BLaER1 treated with 17β-estradiol and CSF1 and Interleukin-3, amounts not matched to agents 10 nM and 100 nM (cell line): Measurements from ENCODE around the gene DUOXA1.

Experiments
- H3K27ac ChIP-seq, 11 experiments: shearing (Covaris generic); formaldehyde crosslinking; 2 replicates each; pipeline ENCODE4 v1.8.1; 2022
- H3K27me3 ChIP-seq, 11 experiments: shearing (Covaris generic); formaldehyde crosslinking; 2 replicates each; pipeline ENCODE4 v1.8.1; 2022
- H3K36me3 ChIP-seq, 11 experiments: shearing (Covaris generic); formaldehyde crosslinking; 2 replicates each; pipeline ENCODE4 v1.8.1; 2022
- H3K4me1 ChIP-seq, 10 experiments: shearing (Covaris generic); formaldehyde crosslinking; 2 replicates each; pipeline ENCODE4 v1.8.1; 2022
- H3K4me2 ChIP-seq, 11 experiments: shearing (Covaris generic); formaldehyde crosslinking; 2 replicates each; pipeline ENCODE4 v1.8.1; 2022
- H3K4me3 ChIP-seq, 10 experiments: shearing (Covaris generic); formaldehyde crosslinking; 2 replicates each; pipeline ENCODE4 v1.8.1; 2022
- H3K9ac ChIP-seq, 11 experiments: shearing (Covaris generic); formaldehyde crosslinking; 2 replicates each; pipeline ENCODE4 v1.8.1; 2022
- H3K9me3 ChIP-seq, 11 experiments: shearing (Covaris generic); formaldehyde crosslinking; replicated peaks in 1 of 11; 2 replicates each; pipeline ENCODE4 v1.8.1; 2022
- H4K20me1 ChIP-seq, 11 experiments: shearing (Covaris generic); formaldehyde crosslinking; 2 replicates each; pipeline ENCODE4 v1.8.1; 2022
- Cebpa-rat ChIP-seq, 11 experiments: shearing (Covaris generic); IDR thresholded peaks; 2 replicates each; pipeline ENCODE4 v1.8.1; 2022

The DUOXA1 gene

DNA sequence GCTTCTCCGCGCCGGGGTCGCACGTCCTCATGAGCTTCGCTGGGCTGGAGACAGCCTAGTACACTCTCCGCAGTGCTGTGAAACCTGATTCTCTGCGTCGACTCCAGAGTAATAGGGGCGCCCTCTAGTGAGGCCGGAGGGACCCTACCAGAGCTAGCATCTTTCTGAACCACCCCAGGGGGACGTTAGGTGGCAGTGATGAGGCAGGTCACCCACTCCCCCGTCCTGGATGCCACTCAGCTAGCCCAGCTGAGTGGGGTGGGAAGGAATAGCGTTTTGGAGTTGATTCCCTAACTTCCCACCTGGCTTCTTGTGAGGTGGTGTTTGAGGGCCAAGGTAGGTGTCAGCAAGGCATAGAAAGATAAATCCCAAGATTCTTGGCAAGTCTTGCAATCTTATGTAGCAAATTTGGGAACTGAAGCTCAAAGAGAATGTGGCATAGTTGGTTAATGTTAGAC lies 11.5 kb downstream of the DUOXA1 start:
- H3K36me3 ChIP-seq, result no peaks in the 10 kb centered on the region
- peaks cover 5 to 17% (median 11%) of the 10 kb centered on the region in 11 experiments; a peak in 21 of 22 replicates for H3K9me3 ChIP-seq
- peaks cover 48 to 49% (median 48%) of the 10 kb centered on the region in 11 experiments for H3K27me3 ChIP-seq
- H3K4me1 ChIP-seq, result peaks cover 0 to 18% (median 7%) of the 10 kb centered on the region in 10 experiments; a peak in 9 of 20 replicates
- H3K4me3 ChIP-seq, result no peak overlapping the region
- H3K4me2 ChIP-seq, result peak overlapping the region in 9 of 11 experiments; percentile 5 to 51 (median 39); a peak in 9 of 22 replicates
- no peak overlapping the region for H3K27ac ChIP-seq
- H3K9ac ChIP-seq, result no peak overlapping the region
- H4K20me1 ChIP-seq, result 0 out of 22 replicates have a peak, but pooled peaks cover 0 to 7% (median 0%) of the 10 kb centered on the region in 11 experiments
- TF ChIP-seq Cebpa-rat (IDR thresholded peaks at IDR 0.05), result no peak

DNA sequence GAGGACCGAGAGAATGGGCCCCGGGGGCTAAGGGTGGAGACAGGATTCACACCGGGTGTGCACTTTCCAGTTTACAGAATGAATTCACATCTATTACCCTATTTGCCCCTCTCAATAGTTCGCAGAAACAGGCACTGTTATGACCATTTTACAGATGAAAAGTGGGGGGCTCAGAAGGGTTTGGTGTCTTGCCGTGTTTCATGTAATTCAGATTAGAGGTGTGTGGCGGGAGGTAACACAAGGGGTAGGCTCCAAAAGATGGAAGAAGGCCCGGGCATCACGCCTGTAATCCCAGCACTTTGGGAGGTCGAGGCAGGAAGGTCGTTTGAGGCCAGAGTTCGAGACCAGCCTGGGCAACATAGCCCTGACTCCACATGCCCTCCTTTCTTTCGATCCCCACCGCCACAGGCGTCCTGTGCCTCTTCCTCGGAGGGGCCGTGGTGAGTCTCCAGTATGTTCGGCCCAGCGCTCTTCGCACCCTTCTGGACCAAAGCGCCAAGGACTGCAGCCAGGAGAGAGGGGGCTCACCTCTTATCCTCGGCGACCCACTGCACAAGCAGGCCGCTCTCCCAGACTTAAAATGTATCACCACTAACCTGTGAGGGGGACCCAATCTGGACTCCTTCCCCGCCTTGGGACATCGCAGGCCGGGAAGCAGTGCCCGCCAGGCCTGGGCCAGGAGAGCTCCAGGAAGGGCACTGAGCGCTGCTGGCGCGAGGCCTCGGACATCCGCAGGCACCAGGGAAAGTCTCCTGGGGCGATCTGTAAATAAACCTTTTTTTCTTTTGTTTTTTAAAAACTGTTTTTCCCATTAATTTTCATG lies 12.2 kb downstream of the DUOXA1 start:
- Histone ChIP-seq H4K20me1 (0 out of 22 replicates have a peak, but pooled peaks cover 0 to 7% (median 0%) of the 10 kb centered on the region in 11 experiments), H3K27ac (no peak overlapping the region), H3K4me3 (no peak overlapping the region), H3K4me1 (peaks cover 0 to 17% (median 7%) of the 10 kb centered on the region in 10 experiments; a peak in 9 of 20 replicates), H3K36me3 (0 out of 22 replicates have a peak, but pooled peaks cover 0 to 2% (median 0%) of the 10 kb centered on the region in 11 experiments), H3K4me2 (peak overlapping the region in 9 of 11 experiments; percentile 5 to 51 (median 39); a peak in 9 of 22 replicates), H3K27me3 (peaks cover 54 to 56% (median 55%) of the 10 kb centered on the region in 11 experiments), H3K9ac (no peak overlapping the region), H3K9me3 (peaks cover 12 to 24% (median 17%) of the 10 kb centered on the region in 11 experiments)
- no peak for TF ChIP-seq Cebpa-rat (IDR thresholded peaks at IDR 0.05)

DNA sequence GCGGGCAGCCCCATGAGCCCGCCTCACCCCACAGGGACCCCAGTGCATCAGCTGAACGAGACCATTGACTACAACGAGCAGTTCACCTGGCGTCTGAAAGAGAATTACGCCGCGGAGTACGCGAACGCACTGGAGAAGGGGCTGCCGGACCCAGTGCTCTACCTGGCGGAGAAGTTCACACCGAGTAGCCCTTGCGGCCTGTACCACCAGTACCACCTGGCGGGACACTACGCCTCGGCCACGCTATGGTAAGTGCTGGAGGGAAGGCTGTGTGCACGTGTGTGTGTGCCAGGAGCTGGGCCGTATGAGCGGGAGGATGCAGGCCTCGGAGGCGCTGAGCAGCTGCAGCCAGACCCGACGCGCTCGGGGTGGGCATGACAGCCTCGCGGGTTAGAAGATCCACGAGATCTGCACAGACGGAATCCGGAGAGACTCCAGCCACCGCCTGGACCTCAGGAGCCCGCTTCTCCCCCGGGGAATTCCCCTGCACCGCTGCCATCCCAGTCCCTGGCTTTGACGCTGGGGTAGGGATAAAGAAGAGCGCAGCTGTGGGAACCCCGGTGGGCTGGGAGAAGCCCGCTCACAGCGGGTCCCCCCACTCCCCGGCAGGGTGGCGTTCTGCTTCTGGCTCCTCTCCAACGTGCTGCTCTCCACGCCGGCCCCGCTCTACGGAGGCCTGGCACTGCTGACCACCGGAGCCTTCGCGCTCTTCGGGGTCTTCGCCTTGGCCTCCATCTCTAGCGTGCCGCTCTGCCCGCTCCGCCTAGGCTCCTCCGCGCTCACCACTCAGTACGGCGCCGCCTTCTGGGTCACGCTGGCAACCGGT lies 13.0 kb downstream of the DUOXA1 start:
- no peak overlapping the region for H3K9ac ChIP-seq
- peaks cover 0 to 9% (median 4%) of the 10 kb centered on the region in 10 experiments; a peak in 9 of 20 replicates for H3K4me1 ChIP-seq
- 0 out of 22 replicates have a peak, but pooled peaks cover 0 to 2% (median 0%) of the 10 kb centered on the region in 11 experiments for H3K36me3 ChIP-seq
- H3K27me3 ChIP-seq, result peaks cover 62 to 64% (median 63%) of the 10 kb centered on the region in 11 experiments
- H3K4me2 ChIP-seq, result no peak overlapping the region
- peaks cover 20 to 32% (median 25%) of the 10 kb centered on the region in 11 experiments for H3K9me3 ChIP-seq
- no peak for TF ChIP-seq Cebpa-rat (IDR thresholded peaks at IDR 0.05)
- 0 out of 22 replicates have a peak, but pooled peaks cover 0 to 7% (median 0%) of the 10 kb centered on the region in 11 experiments for H4K20me1 ChIP-seq
- no peak overlapping the region for H3K4me3 ChIP-seq
- H3K27ac ChIP-seq, result no peak overlapping the region

DNA sequence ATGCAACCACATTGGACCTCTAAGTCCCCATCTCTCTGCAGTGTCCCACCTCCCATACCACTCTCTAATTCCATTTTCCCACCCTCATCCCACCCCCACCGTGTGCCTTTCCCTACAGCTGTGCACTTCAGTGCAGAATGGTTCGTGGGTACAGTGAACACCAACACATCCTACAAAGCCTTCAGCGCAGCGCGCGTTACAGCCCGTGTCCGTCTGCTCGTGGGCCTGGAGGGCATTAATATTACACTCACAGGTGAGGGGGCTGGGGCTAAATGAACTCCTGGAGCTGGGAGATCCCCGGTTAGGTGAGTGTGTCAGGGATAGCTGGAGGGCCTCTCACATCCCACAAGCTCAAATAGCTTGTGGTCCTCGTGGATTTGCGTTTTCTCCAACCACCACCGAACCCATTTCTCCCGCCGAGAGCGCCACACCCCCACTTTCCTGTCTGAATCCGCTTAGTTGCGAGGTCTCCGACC lies 13.6 kb downstream of the DUOXA1 start:
- Histone ChIP-seq H3K4me1 (peaks cover 0 to 5% (median 0%) of the 10 kb centered on the region in 10 experiments; a peak in 4 of 20 replicates), H3K27ac (no peak overlapping the region), H3K9ac (no peak overlapping the region), H4K20me1 (0 out of 22 replicates have a peak, but pooled peaks cover 0 to 7% (median 0%) of the 10 kb centered on the region in 11 experiments), H3K27me3 (peaks cover 64 to 69% (median 67%) of the 10 kb centered on the region in 11 experiments), H3K4me3 (no peak overlapping the region), H3K36me3 (0 out of 22 replicates have a peak, but pooled peaks cover 0 to 2% (median 0%) of the 10 kb centered on the region in 11 experiments), H3K9me3 (peaks cover 25 to 37% (median 31%) of the 10 kb centered on the region in 11 experiments), H3K4me2 (no peak overlapping the region)
- TF ChIP-seq Cebpa-rat (IDR thresholded peaks at IDR 0.05), result no peak

DNA sequence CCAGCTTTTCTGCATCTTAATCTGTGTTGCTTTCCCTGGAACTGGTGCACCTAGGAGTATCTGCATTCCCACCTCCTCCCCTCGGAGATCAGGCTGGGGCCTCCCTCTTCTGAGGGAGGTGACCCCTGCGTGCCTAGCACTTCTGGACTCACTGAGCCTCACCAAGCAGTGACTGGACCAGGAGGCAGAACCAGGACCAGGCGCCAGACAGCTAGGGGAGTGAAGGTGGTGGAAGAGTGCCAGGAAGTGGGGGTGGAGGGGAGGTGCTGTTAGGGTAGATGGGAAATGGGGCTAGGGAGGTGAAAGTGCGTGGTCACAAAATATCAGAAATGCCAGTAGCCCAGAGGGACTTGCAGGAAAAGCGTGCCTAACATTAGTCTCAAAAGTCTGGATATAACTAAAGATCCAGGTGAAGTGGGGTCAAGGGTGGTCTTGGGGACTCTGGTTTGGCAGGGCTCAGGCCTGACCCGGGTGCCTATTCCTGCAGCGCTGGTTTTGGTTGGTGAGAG lies 14.3 kb downstream of the DUOXA1 start:
- H3K4me2 ChIP-seq, result no peak overlapping the region
- H3K9me3 ChIP-seq, result peaks cover 25 to 40% (median 31%) of the 10 kb centered on the region in 11 experiments
- peaks cover 64 to 69% (median 67%) of the 10 kb centered on the region in 11 experiments for H3K27me3 ChIP-seq
- H3K27ac ChIP-seq, result no peak overlapping the region
- H3K9ac ChIP-seq, result no peak overlapping the region
- H3K4me1 ChIP-seq, result peaks cover 0 to 5% (median 0%) of the 10 kb centered on the region in 10 experiments; a peak in 1 of 20 replicates
- TF ChIP-seq Cebpa-rat (IDR thresholded peaks at IDR 0.05), result no peak
- H4K20me1 ChIP-seq, result 0 out of 22 replicates have a peak, but pooled peaks cover 0 to 7% (median 0%) of the 10 kb centered on the region in 11 experiments
- H3K36me3 ChIP-seq, result 0 out of 22 replicates have a peak, but pooled peaks cover 0 to 2% (median 0%) of the 10 kb centered on the region in 11 experiments
- H3K4me3 ChIP-seq, result no peak overlapping the region

DNA sequence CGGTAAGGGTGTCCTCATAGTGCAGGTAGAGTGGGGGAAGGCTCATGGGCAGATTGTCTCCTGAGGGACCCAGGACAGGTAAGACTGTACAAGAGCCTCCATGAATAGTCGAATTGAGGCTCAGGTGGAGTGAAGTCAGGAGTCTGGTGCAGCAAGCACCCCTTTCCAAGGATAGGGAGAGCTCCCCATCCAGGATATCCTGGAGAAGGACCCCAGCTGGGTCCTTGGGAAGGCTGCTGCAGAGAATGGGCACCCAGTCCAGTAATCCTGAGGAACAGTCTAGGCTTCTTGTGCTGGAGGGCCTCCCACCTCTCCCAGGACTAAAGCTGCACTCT lies 15.0 kb downstream of the DUOXA1 start:
- peaks cover 25 to 44% (median 31%) of the 10 kb centered on the region in 11 experiments for H3K9me3 ChIP-seq
- H3K9ac ChIP-seq, result no peak overlapping the region
- 0 out of 22 replicates have a peak, but pooled peaks cover 0 to 2% (median 0%) of the 10 kb centered on the region in 11 experiments for H3K36me3 ChIP-seq
- TF ChIP-seq Cebpa-rat (IDR thresholded peaks at IDR 0.05), result no peak
- peaks cover 0 to 9% (median 2%) of the 10 kb centered on the region in 10 experiments; a peak in 7 of 20 replicates for H3K4me1 ChIP-seq
- peaks cover 64 to 69% (median 67%) of the 10 kb centered on the region in 11 experiments for H3K27me3 ChIP-seq
- H3K27ac ChIP-seq, result no peak overlapping the region
- no peak overlapping the region for H3K4me3 ChIP-seq
- 0 out of 22 replicates have a peak, but pooled peaks cover 0 to 7% (median 0%) of the 10 kb centered on the region in 11 experiments for H4K20me1 ChIP-seq
- no peak overlapping the region for H3K4me2 ChIP-seq

DNA sequence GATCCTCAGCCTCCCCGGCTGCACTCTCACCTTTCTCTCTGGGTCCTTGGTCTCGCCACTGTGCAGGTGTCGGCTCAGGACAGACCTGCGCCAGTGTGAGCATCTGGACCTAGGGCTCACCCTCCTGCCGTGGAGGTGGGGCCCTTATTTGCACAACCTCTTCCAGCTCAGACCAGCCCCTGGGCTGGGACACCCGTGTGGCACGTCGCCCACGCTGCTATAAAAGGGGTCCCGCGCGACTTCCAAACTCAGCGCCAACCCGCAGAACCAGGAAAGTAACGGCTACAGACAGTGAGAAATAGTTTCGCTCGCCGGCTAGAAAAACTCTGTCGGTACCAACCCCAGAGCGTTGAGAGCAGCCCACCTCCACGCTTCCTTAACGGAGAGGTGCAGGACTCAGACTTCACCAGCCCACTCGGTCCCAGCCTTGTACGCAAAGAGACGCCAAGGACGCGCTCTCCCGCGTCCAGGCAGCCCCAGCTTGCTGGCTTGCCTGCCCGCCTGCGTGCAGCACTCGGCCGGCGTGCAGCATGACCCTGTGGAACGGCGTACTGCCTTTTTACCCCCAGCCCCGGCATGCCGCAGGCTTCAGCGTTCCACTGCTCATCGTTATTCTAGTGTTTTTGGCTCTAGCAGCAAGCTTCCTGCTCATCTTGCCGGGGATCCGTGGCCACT lies 15.5 kb downstream of the DUOXA1 start, which contains the start of the genes DUOX2 and DUOXA2:
TSS of gene DUOX2 (minus strand) at position 97 of the 675 bp plus-strand sequence. CDS start 761 bp downstream, outside the sequence.
TSS of gene DUOXA2 (plus strand) at position 251 of the 675 bp plus-strand sequence. CDS start at position 531, 280 bp downstream.
- H3K4me1 ChIP-seq, result peaks cover 0 to 12% (median 2%) of the 10 kb centered on the region in 10 experiments; a peak in 7 of 20 replicates
- H3K4me3 ChIP-seq, result no peak within 1 kb of the TSS
- H3K4me2 ChIP-seq, result no peak within 1 kb of the TSS
- peaks cover 64 to 69% (median 67%) of the 10 kb centered on the region in 11 experiments for H3K27me3 ChIP-seq
- no peak within 1 kb of the TSS for H3K27ac ChIP-seq
- no peak for TF ChIP-seq Cebpa-rat (IDR thresholded peaks at IDR 0.05)
- 0 out of 22 replicates have a peak, but pooled peaks cover 0 to 2% (median 0%) of the 10 kb centered on the region in 11 experiments for H3K36me3 ChIP-seq
- no peak within 1 kb of the TSS for H3K9ac ChIP-seq
- H4K20me1 ChIP-seq, result 0 out of 22 replicates have a peak, but pooled peaks cover 0 to 7% (median 0%) of the 10 kb centered on the region in 11 experiments
- H3K9me3 ChIP-seq, result peaks cover 25 to 44% (median 31%) of the 10 kb centered on the region in 11 experiments
